ENCODE measurements around the gene ESYT2. TPM values are rescaled to one million over a fixed set of nuclear protein-coding genes. Genes with fewer than 3 reads are reported as not detected.

The ESYT2 gene
- total and polyA plus RNA-seq, 2 experiments from 2014 or later, result 15.8 to 40.3 TPM

DNA sequence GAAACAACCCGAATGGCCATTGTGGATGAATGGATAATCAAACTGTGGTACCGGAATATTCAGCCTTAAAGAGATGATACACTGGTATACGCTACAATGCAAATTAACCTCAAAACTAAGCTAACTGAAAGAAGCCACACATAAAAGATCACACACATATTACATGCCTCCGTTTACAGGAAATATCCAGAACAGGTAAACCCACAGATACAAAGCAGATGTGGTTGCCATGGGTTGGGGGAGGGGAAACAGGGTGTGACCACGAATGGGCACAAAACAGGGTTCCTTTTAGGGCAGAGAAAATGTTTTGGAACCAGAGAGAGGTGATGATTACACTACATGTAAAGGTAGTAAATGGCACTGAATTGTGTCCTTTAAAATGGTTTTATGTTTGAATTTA lies 16.6 kb downstream of the ESYT2 start:
- no peak overlapping the region for H3K27ac ChIP-seq
- no peaks in the 10 kb centered on the region for H3K27me3 ChIP-seq
- H3K4me1 ChIP-seq (ENCODE audit: low read depth), result peaks cover 13% of the 10 kb centered on the region
- H3K9me3 ChIP-seq (ENCODE audit: low read depth), result no peaks in the 10 kb centered on the region
- no peak overlapping the region for H3K4me3 ChIP-seq
- no peak for DNase-seq (ENCODE audit: low read depth in 1 of 2, low spot score in 1 of 2)
- TF ChIP-seq, protein P1, sequence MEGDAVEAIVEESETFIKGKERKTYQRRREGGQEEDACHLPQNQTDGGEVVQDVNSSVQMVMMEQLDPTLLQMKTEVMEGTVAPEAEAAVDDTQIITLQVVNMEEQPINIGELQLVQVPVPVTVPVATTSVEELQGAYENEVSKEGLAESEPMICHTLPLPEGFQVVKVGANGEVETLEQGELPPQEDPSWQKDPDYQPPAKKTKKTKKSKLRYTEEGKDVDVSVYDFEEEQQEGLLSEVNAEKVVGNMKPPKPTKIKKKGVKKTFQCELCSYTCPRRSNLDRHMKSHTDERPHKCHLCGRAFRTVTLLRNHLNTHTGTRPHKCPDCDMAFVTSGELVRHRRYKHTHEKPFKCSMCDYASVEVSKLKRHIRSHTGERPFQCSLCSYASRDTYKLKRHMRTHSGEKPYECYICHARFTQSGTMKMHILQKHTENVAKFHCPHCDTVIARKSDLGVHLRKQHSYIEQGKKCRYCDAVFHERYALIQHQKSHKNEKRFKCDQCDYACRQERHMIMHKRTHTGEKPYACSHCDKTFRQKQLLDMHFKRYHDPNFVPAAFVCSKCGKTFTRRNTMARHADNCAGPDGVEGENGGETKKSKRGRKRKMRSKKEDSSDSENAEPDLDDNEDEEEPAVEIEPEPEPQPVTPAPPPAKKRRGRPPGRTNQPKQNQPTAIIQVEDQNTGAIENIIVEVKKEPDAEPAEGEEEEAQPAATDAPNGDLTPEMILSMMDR (IDR thresholded peaks at IDR 0.05; ENCODE audit: low read depth, low read length), result no peak
- H3K36me3 ChIP-seq, result no peaks in the 10 kb centered on the region

DNA sequence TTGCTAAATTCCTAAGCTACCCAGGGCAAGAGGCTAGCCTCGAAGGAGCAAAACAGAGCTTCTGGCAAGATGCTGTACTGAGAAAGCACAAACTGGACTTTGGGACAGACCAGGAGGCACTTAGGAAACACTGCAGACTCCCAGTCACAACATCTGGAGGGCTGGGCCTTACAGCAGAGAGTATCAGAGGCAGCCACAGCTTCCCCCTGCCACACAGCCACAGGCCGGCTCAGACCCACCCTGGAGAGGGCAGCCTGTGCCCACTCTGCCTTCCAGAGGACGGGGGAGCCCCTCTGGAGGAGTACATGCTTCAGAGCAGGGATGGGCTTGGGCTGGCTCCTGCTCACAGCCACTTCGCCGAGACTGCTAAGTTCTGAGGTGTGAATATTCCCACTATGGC lies 17.4 kb downstream of the ESYT2 start:
- no peak overlapping the region for H3K27ac ChIP-seq
- DNase-seq (ENCODE audit: low read depth in 1 of 2, low spot score in 1 of 2), result no peak
- TF ChIP-seq, protein P1 (IDR thresholded peaks at IDR 0.05; ENCODE audit: low read depth, low read length), result no peak

DNA sequence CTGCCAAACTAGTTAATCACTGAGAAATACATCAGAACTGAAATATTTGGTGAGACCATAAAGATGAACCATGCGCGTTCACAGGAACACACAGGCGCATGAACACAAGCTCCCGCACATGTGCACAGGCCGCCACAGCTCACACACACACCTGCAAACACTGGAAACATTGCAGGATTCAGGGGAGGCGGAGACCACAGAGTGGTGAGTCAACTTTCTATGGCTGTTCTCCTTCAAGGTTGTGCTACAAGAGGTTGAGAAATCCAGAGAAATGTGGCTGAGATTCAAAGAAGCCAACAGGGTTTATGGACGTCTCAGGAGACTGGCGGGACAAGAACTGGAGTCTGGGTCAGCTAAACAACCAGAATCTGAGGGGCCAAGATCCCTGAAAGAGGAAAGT lies 17.8 kb downstream of the ESYT2 start:
- DNase-seq (ENCODE audit: low read depth in 1 of 2, low spot score in 1 of 2), result peak in 1 of 2 donors; percentile 85
- Histone ChIP-seq H3K27me3 (no peaks in the 10 kb centered on the region), H3K4me1 (ENCODE audit: low read depth) (peaks cover 6% of the 10 kb centered on the region), H3K4me3 (no peak overlapping the region), H3K36me3 (no peaks in the 10 kb centered on the region), H3K9me3 (ENCODE audit: low read depth) (no peaks in the 10 kb centered on the region), H3K27ac (no peak overlapping the region)
- TF ChIP-seq, protein P1 (IDR thresholded peaks at IDR 0.05; ENCODE audit: low read depth, low read length), result no peak

More for the DNA sequence above, 17.4 kb downstream of the ESYT2 start:
- Histone ChIP-seq H3K36me3 (no peaks in the 10 kb centered on the region), H3K9me3 (ENCODE audit: low read depth) (no peaks in the 10 kb centered on the region), H3K4me1 (ENCODE audit: low read depth) (peaks cover 10% of the 10 kb centered on the region), H3K4me3 (no peak overlapping the region), H3K27me3 (no peaks in the 10 kb centered on the region)

DNA sequence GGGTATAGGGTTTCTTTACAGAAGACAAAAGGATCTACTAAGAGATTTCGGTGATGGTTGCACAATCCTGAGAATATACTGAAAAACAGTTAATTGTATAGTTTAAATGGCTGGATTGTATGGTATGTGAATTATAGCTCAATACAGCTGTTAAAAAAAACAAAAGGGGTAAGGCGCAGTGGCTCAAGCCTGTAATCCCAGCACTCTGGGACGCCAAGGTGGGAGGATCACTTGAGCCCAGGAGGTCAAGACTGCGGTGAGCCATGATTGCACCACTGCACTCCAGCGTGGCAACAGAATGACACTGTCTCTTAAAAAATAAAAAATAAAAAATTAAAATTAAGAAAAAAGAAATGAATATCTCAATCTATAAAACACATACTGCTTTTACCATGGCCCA lies 18.5 kb downstream of the ESYT2 start:
- Histone ChIP-seq H3K4me1 (ENCODE audit: low read depth) (no peaks in the 10 kb centered on the region), H3K27ac (no peak overlapping the region), H3K4me3 (no peak overlapping the region), H3K27me3 (no peaks in the 10 kb centered on the region), H3K36me3 (no peaks in the 10 kb centered on the region), H3K9me3 (ENCODE audit: low read depth) (no peaks in the 10 kb centered on the region)
- TF ChIP-seq, protein P1 (IDR thresholded peaks at IDR 0.05; ENCODE audit: low read depth, low read length), result no peak
- DNase-seq (ENCODE audit: low read depth in 1 of 2, low spot score in 1 of 2), result no peak

DNA sequence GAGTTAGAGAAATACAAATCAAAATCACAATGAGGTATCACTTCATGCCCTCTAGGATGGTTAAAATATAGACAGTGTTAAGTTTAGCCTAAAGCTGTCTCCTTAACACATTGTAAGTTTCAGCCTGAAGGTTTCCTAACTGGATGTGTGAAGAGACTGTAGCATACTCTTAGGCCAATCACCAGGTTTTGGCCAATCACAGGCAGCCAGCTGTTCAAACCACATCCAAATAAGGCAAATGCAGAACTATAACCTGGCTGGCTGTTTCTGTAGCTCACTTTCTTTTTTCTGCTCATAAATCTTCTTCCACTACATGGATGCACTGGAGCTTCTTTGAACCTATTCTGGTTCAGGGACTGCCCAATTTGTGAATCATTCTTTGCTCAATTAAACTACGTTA lies 19.7 kb downstream of the ESYT2 start:
- peak in 1 of 2 donors; percentile 33 for DNase-seq (ENCODE audit: low read depth in 1 of 2, low spot score in 1 of 2)
- no peaks in the 10 kb centered on the region for H3K27me3 ChIP-seq
- H3K4me3 ChIP-seq, result no peak overlapping the region
- no peaks in the 10 kb centered on the region for H3K9me3 ChIP-seq (ENCODE audit: low read depth)
- H3K36me3 ChIP-seq, result no peaks in the 10 kb centered on the region
- TF ChIP-seq, protein P1 (IDR thresholded peaks at IDR 0.05; ENCODE audit: low read depth, low read length), result no peak
- H3K4me1 ChIP-seq (ENCODE audit: low read depth), result no peaks in the 10 kb centered on the region
- H3K27ac ChIP-seq, result no peak overlapping the region

DNA sequence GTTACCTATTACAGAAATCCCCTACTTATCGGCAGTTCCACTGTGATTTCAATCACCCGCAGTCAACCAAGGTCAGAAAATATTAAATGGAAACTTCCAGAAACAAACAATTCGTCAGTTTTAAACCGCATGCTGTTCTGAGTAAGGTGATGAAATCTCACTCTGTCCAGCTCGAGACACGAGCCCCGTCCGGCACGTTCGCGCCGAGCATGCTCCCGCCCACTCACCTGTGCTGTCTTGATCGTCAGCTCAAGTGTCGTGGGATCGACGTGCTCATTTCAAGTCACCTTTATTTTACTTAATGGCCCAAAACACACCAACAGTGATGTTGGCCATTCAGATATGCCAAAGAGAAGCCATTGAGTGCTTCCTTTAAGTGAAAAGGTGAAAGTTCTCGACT lies 21.2 kb downstream of the ESYT2 start:
- H3K4me1 ChIP-seq (ENCODE audit: low read depth), result no peaks in the 10 kb centered on the region
- no peak overlapping the region for H3K27ac ChIP-seq
- H3K36me3 ChIP-seq, result no peaks in the 10 kb centered on the region
- TF ChIP-seq, protein P1 (IDR thresholded peaks at IDR 0.05; ENCODE audit: low read depth, low read length), result no peak
- H3K9me3 ChIP-seq (ENCODE audit: low read depth), result no peaks in the 10 kb centered on the region
- DNase-seq (ENCODE audit: low read depth in 1 of 2, low spot score in 1 of 2), result no peak
- no peaks in the 10 kb centered on the region for H3K27me3 ChIP-seq
- no peak overlapping the region for H3K4me3 ChIP-seq

Data from cardiac muscle cell (in vitro differentiated cells and primary cell).